ENCODE measurements around the gene GNAI3.

- no peak for TF ChIP-seq GABPA (IDR thresholded peaks at IDR 0.05; ENCODE audit: low read depth)
- no peak for TF ChIP-seq CTCF (IDR thresholded peaks at IDR 0.05; ENCODE audit: insufficient read depth, low read length)
- no peak for TF ChIP-seq POLR2AphosphoS5 (IDR thresholded peaks at IDR 0.05; ENCODE audit: low read depth)
- no peak for TF ChIP-seq REST (IDR thresholded peaks at IDR 0.05; ENCODE audit: insufficient replicate concordance, low read depth)
- no peak for TF ChIP-seq SPI1 (IDR thresholded peaks at IDR 0.05; ENCODE audit: borderline replicate concordance, low read depth)
Observed at GRCh38 chr1:109637446-109637845, 89.0 kb downstream of the GNAI3 start.

Data from HL-60 (cell line).